Heart left ventricle (tissue), 16 donors: Measurements from ENCODE around the gene NAB1. TPM values are rescaled to one million over a fixed set of nuclear protein-coding genes. Genes with fewer than 3 reads are reported as not detected.
A peak's percentile ranks its signal among the peaks of the same experiment; 100 is the strongest.

ENCODE experiments used
- ATAC-seq, 4 donors: fragments of 200-7000 bp; cut with Tn5 transposase; one replicate each; pipeline ENCODE4 v1.9.1; 2020 to 2022; ENCODE audit warnings: moderate library complexity in 4 of 4, mild to moderate bottlenecking in 3 of 4, moderate number of reproducible peaks in 1 of 4
- DNase-seq, 5 donors: peaks; one replicate each; pipeline ENCODE4 v3.0.0-alpha.2; 2020
- H3K27ac ChIP-seq, 12 donors: fragments of 200-600 bp; sonication (generic) in 4 of 12; one replicate each; pipeline versions ENCODE4 v1.5.0 to v1.8.0; 2016 to 2022; ENCODE audit warnings: mild to moderate bottlenecking in 2 of 12
- H3K27me3 ChIP-seq, 9 donors: fragments of 200-600 bp; sonication (generic) in 2 of 9; one replicate each; pipeline versions ENCODE4 v1.5.1 to v1.8.0; 2016 to 2022; ENCODE audit warnings: mild to moderate bottlenecking in 3 of 9
- H3K36me3 ChIP-seq, 9 donors: fragments of 200-600 bp; sonication (generic) in 2 of 9; one replicate each; pipeline versions ENCODE4 v1.5.0 to v1.8.0; 2018 to 2022; ENCODE audit warnings: mild to moderate bottlenecking in 2 of 9
- H3K4me1 ChIP-seq, 12 donors: fragments of 200-600 bp; sonication (generic) in 4 of 12; one replicate each; pipeline versions ENCODE4 v1.5.0 to v1.8.0; 2016 to 2022; ENCODE audit warnings: mild to moderate bottlenecking in 3 of 12
- H3K4me3 ChIP-seq, 12 donors: fragments of 200-600 bp; sonication (generic) in 4 of 12; one replicate each; pipeline versions ENCODE4 v1.5.0 to v1.8.0; 2017 to 2022; ENCODE audit warnings: mild to moderate bottlenecking in 9 of 12, moderate library complexity in 4 of 12
- H3K9me3 ChIP-seq, 12 donors: fragments of 200-600 bp; sonication (generic) in 4 of 12; one replicate each; pipeline versions ENCODE4 v1.5.0 to v1.8.0; 2016 to 2022; ENCODE audit warnings: mild to moderate bottlenecking in 1 of 12
- POLR2A ChIP-seq, 2 donors: fragments of 450-650 bp; IDR thresholded peaks; one replicate each; pipeline ENCODE4 v1.6.1; 2017; ENCODE audit warnings: antibody characterized with exemption in 2 of 2, mild to moderate bottlenecking in 2 of 2, moderate library complexity in 2 of 2
- WGBS, 4 donors: extraction: QIAGEN DNeasy Blood & Tissue Kit in 2 of 4; methylation state at CpG; one replicate each; pipeline versions ENCODE4 v1.1.5 to v1.1.7; 2013 to 2018; 5-methylcytosine and 5-hydroxymethylcytosine counted together
- intact Hi-C, 10 donors: fragments of 100-400 bp; cut with DNase I; formaldehyde crosslinking; loops; one replicate each; pipeline versions ENCODE4 v1.11.1 to v1.14.2; 2022
- long read RNA-seq, 3 donors: library from polyadenylated mRNA; unstranded; transcript quantifications; one replicate each; pipeline ENCODE4 v2.0.0, GENCODE V29; 2020 to 2021
- polyA plus RNA-seq, 2 donors: library from polyadenylated mRNA; stranded (reverse); fragments of 200-250 nt; gene quantifications; one replicate each; pipeline ENCODE4 v1.2.3, GENCODE V29; 2013
- total RNA-seq, 9 donors: library from RNA; depleted of rRNA in 2 of 9; stranded (reverse); fragments of >200 nt in 2 of 9; fragmentation: NEBNext Ultra II Directional in 3 of 9; extraction: Animal tissue kit (Norgen Biotek cat#: 25700) in 3 of 9; gene quantifications; one replicate each; pipeline versions ENCODE4 v1.1.0 to v1.2.4, GENCODE V29; 2016 to 2023
- TF ChIP-seq, protein P1 (sequence below), 12 donors: fragments of 200-600 bp; sonication (generic) in 4 of 12; IDR thresholded peaks; one replicate each; pipeline versions ENCODE4 v1.5.0 to v1.8.0; 2018 to 2022; ENCODE audit warnings: antibody characterized with exemption in 12 of 12, mild to moderate bottlenecking in 5 of 12
- donor health status: ischemic (EF 13 %, LVEDD 7.1; RV severe dilation, severe dysfunction).
- donor health status: healthy with polysubstance abuse.
- donor health status: DM: no; HTN: yes; CAD: no.
- donor health status: DM: no; HTN: no; CAD: no.
- donor health status: ischemic (EF 25% LVEDD 6.9; RV normal size, moderate dysfunction).
- donor health status: ischemic (EF 25% LVEDD 5.7; RV mildly dilated, moderate dysfunction).
- donor health status: healthy.
- donor health status: DM: yes; HTN: yes; CAD: no.
- donor health status: ischemic (EF 35%, LVEDD 5.7; RV mildly dilated, moderate dysfunction).
- donor health status: nonischemic (EF 11% LVEDD 7.7; RV severe dilation, severe dysfunction).
- donor health status: DM: yes; HTN: yes; CAD: no.
- donor health status: PGD.
- donor health status: ischemic (EF 29% LVEDD 5.4; RV normal size, mild dysfunction).
- donor health status: nonischemic (EF 23%, LVEDD 6.1; RV moderate dilation, normal function).

NAB1 gene, protein sequence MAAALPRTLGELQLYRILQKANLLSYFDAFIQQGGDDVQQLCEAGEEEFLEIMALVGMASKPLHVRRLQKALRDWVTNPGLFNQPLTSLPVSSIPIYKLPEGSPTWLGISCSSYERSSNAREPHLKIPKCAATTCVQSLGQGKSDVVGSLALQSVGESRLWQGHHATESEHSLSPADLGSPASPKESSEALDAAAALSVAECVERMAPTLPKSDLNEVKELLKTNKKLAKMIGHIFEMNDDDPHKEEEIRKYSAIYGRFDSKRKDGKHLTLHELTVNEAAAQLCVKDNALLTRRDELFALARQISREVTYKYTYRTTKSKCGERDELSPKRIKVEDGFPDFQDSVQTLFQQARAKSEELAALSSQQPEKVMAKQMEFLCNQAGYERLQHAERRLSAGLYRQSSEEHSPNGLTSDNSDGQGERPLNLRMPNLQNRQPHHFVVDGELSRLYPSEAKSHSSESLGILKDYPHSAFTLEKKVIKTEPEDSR
- total RNA-seq = 10 to 100 TPM; 20.4 to 41.8 (median 31.3) TPM
- polyA plus RNA-seq = 10 to 100 TPM; 10.1 to 16.6 TPM
- long read RNA-seq, donor 1, transcript NAB1-202 (8 exons, 2,360 nt) = major isoform, 6 of 12 reads
- long read RNA-seq, donor 1, partial matches to known transcripts = 2 of 12 reads
- long read RNA-seq, donor 1, other reads (novel, unspliced or antisense) = 3 of 12 reads
- long read RNA-seq, donor 2, partial matches to known transcripts = 4 of 12 reads
- long read RNA-seq, donor 2, other reads (novel, unspliced or antisense) = 3 of 12 reads
- long read RNA-seq, donor 3, partial matches to known transcripts = 4 of 8 reads
- long read RNA-seq, donor 3, other reads (novel, unspliced or antisense) = 2 of 8 reads

DNA sequence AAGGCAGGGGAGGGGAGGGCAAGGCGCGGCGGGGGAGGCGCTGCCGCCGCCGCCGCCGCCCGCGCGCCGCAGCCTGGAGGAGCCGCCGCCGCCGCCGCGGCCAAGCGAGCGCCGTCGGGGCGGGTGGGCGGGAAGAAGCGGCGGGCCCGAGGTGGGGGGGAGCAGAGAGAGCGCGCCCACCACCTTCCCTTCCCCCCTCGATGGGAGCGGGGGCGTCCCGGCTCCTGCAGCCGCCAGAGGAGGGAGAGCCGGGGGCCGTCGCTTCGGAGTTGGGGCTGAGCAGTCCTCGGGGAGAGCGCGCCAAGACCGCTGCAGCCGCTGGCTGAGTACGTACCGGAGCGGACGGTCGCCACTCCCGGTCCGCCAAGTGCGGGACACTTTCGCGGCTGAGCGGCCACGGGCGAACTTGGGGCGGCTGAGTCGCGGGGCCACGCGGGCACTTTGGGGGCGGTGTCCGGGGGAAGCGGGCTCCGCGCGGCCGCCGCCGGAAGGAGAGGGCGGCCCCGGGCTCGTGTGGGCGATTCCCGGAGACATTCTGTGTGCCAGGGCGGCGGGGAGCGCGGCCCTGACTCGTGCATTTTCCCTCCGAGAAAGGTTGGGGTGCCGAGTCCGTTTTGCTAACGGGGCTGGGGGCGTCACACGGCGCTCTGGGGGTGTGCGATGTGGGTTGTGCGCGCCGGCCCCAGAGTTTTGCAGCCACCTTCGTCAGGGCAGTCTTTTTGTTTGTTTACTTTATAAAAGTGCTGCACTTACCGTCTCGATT lies at the start of gene NAB1:
TSS of gene NAB1 (plus strand) at position 49 of the 763 bp plus-strand sequence. CDS start 10,094 bp downstream, outside the sequence.
- no peaks in the 10 kb centered on the region for H3K9me3 ChIP-seq
- WGBS, 4 donors = 0 to 1% (median 0%) methylated on average over 36 to 94 of the region's 95 CpGs
- TF ChIP-seq, protein P1, sequence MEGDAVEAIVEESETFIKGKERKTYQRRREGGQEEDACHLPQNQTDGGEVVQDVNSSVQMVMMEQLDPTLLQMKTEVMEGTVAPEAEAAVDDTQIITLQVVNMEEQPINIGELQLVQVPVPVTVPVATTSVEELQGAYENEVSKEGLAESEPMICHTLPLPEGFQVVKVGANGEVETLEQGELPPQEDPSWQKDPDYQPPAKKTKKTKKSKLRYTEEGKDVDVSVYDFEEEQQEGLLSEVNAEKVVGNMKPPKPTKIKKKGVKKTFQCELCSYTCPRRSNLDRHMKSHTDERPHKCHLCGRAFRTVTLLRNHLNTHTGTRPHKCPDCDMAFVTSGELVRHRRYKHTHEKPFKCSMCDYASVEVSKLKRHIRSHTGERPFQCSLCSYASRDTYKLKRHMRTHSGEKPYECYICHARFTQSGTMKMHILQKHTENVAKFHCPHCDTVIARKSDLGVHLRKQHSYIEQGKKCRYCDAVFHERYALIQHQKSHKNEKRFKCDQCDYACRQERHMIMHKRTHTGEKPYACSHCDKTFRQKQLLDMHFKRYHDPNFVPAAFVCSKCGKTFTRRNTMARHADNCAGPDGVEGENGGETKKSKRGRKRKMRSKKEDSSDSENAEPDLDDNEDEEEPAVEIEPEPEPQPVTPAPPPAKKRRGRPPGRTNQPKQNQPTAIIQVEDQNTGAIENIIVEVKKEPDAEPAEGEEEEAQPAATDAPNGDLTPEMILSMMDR (IDR thresholded peaks at IDR 0.05) = no peak
- peak in 1 of 2 donors; percentile 17 for TF ChIP-seq POLR2A (IDR thresholded peaks at IDR 0.05)
- peak within 1 kb of the TSS; percentile 87 to 98 (median 96) for H3K27ac ChIP-seq
- ATAC-seq (peak; percentile 23 to 62 (median 52)), DNase-seq (peak; percentile 54 to 84 (median 68))
- H3K4me3 ChIP-seq = peak within 1 kb of the TSS; percentile 76 to 97 (median 86)
- peaks cover 0 to 51% (median 35%) of the 10 kb centered on the region in 12 donors for H3K4me1 ChIP-seq
- H3K36me3 ChIP-seq = no peaks in the 10 kb centered on the region
- H3K27me3 ChIP-seq = no peaks in the 10 kb centered on the region
- intact Hi-C loops = loop anchor here in 9 of 10 donors (2.0 to 10.0 kb wide), 8 partner anchors 64 to 264 kb away; partner anchors contain the start of gene NEMP2 (in 5 of the 9)

DNA sequence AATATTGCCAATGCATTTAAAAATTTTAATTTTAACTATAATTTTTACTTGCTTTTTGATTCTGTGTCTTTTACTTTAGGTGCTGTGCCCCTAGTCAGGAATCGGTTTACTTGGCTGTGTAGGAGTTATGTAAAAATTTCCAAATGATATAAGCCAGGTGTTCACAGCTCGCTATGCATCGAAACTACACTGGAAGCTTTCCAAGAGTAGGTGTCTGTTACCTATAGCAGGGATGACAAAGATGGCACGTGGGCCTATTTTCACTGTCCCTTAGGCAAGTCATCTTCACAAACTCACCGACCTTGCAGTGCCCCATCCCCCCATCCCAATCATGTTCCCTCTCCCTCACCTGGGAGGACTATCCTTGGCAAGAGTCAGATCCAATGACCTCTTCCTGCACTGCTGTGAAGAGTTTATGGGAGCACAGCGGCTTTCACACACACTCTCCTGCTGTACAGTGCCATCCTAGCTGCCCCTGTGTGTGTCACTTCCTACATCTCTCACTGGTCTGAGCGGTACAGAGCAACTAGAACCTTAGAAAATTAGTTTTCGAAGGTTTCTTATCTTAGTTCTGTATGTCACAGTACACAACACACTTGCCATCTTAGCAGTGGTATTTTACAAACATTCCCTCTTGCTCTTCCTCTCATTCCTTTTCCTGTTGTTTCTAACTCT lies 49.2 kb upstream of the NAB1 start:
- Histone ChIP-seq H3K4me3 (no peak overlapping the region), H3K4me1 (peaks cover 0 to 24% (median 3%) of the 10 kb centered on the region in 12 donors), H3K27me3 (no peaks in the 10 kb centered on the region), H3K36me3 (no peaks in the 10 kb centered on the region), H3K27ac (peak overlapping the region in 1 of 12 donors; percentile 31), H3K9me3 (peaks cover 0 to 6% (median 0%) of the 10 kb centered on the region in 12 donors)
- intact Hi-C loops = no loop called here
- TF ChIP-seq POLR2A (IDR thresholded peaks at IDR 0.05) = no peak
- TF ChIP-seq, protein P1 (IDR thresholded peaks at IDR 0.05) = no peak
- WGBS, 4 donors = 83 to 90% (median 89%) methylated on average over 8 of the region's 8 CpGs
- ATAC-seq (no peak), DNase-seq (no peak)

DNA sequence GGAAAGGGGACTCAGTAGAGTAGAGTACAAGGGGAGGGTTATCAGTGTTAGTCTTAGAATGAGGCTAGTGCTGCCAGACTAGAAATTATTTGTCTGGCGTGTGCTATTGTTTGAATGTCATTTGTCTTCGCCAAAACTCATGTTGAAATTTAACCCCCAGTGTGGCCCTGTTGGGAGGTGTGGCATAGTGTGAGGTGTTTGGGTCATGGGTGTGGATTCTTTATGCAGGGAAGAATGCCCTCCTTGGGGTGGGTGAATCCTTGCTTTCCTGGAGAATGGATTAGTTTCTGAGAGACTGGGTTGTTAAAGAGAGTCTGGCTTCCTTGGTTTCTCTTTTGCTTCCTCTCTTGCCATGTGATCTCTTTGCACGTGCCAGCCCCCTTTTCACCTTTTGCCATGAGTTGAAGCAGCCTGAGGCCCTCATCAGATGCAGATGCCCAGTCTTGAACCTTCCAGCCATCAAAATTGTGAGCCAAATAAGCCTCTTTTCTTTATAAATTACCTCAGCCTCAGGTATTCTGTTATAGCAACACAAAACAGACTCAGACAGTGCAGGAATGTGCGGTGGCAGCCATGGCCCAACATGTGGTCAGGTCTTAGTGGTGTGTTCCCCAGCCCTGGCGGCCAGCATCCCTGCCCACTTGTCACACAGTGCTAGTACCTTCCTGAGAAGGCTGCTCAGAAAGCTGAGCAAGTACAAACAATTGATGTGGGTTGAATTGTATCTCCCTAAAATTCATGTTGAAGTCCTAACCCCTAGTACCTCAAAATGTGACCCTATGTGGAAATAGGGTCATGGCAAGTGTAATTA lies 48.4 kb upstream of the NAB1 start:
- WGBS, 4 donors = 75 to 84% (median 78%) methylated on average over 5 of the region's 5 CpGs
- ATAC-seq (no peak), DNase-seq (no peak)
- Histone ChIP-seq H3K9me3 (peaks cover 0 to 6% (median 0%) of the 10 kb centered on the region in 12 donors), H3K27me3 (no peaks in the 10 kb centered on the region), H3K36me3 (no peaks in the 10 kb centered on the region), H3K4me1 (peaks cover 0 to 24% (median 3%) of the 10 kb centered on the region in 12 donors), H3K27ac (no peak overlapping the region), H3K4me3 (no peak overlapping the region)
- intact Hi-C loops = no loop called here
- no peak for TF ChIP-seq POLR2A (IDR thresholded peaks at IDR 0.05)
- TF ChIP-seq, protein P1 (IDR thresholded peaks at IDR 0.05) = no peak
